Kidney epithelial cell (primary cell): ENCODE results near the gene TTR. TPM values are rescaled to one million over a fixed set of nuclear protein-coding genes. Genes with fewer than 3 reads are reported as not detected.

ENCODE experiments used
- DNase-seq: peaks from one replicate; pipeline ENCODE4 v3.0.0-alpha.2; 2010; ENCODE audit warnings: low read depth
- H3K27me3 ChIP-seq: 2 replicates; pipeline ENCODE4 v1.6.0; 2011; ENCODE audit warnings: low read length; ENCODE audit not compliant: control insufficient read depth, insufficient read depth
- H3K36me3 ChIP-seq: 2 replicates; pipeline ENCODE4 v1.5.1; 2011; ENCODE audit warnings: low read length; ENCODE audit not compliant: control insufficient read depth, insufficient read depth
- H3K4me3 ChIP-seq: 2 replicates; pipeline ENCODE4 v1.5.1; 2011; ENCODE audit warnings: low read depth, mild to moderate bottlenecking, control low read depth, low read length
- total RNA-seq: library from RNA; depleted of rRNA; stranded (reverse); fragments of >200 nt; gene quantifications from 2 replicates; pipeline ENCODE4 v1.2.3, GENCODE V29; 2015
- TF ChIP-seq, protein P1 (sequence below): IDR thresholded peaks from 2 replicates; pipeline ENCODE4 v1.5.1; 2011; ENCODE audit warnings: mild to moderate bottlenecking, moderate library complexity, low read length, control low read depth, inconsistent platforms; ENCODE audit not compliant: insufficient read depth, poor library complexity, severe bottlenecking

TTR gene
- total RNA-seq, 1 donor from 2014 or later: not detected

DNA sequence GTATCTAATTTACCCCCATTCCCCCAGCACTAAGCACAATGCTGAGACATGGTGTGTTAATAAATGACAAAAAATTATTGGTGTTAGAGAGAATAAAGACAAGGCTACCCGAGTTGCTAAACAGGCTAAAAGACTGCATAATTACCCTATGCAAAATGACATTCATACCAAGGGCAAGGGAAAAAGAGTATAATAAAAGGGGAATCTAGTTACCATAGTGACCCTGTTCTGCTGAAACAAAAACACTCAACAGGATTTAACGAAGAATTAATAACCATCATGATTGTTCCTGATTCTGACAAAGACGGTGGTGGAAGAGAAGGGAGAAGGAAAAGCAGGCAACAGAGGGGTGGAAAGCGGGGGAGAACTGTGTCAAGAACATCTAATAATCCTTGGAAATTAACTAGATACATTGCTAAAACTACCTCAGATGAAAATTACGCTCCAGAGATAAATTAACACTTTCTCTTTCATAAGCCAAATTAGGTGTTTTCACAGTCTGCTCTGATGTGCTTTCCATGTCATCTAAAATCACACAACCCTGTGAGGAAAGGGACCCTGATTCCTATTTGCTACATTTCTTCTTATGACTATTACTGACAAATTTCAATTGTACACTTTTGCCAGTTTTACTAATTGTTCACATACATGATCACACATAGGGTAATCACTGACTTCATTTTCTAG lies 25.5 kb downstream of the TTR start:
- TF ChIP-seq, protein P1, sequence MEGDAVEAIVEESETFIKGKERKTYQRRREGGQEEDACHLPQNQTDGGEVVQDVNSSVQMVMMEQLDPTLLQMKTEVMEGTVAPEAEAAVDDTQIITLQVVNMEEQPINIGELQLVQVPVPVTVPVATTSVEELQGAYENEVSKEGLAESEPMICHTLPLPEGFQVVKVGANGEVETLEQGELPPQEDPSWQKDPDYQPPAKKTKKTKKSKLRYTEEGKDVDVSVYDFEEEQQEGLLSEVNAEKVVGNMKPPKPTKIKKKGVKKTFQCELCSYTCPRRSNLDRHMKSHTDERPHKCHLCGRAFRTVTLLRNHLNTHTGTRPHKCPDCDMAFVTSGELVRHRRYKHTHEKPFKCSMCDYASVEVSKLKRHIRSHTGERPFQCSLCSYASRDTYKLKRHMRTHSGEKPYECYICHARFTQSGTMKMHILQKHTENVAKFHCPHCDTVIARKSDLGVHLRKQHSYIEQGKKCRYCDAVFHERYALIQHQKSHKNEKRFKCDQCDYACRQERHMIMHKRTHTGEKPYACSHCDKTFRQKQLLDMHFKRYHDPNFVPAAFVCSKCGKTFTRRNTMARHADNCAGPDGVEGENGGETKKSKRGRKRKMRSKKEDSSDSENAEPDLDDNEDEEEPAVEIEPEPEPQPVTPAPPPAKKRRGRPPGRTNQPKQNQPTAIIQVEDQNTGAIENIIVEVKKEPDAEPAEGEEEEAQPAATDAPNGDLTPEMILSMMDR: no peak
- no peak for DNase-seq

DNA sequence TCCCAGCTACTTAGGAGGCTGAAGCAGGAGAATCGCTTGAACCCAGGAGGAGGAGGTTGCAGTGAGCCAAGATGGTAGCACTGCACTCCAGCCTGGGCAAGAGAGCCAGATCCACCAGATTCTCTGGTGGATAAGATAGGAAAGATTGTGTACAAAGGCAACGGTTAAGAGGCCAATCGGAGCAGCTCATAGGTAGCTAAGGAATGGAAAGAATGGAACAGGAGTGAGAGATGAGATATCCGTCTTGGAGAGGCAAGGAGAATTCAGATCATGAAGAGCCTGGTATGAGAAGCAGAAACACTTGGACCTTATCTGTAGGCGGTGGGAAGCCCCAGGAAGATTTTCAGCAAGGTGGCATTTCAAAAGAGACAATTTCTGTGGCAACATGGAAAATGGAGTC lies 27.1 kb downstream of the TTR start:
- no peaks in the 10 kb centered on the region for H3K27me3 ChIP-seq
- no peak overlapping the region for H3K4me3 ChIP-seq
- no peaks in the 10 kb centered on the region for H3K36me3 ChIP-seq
- no peak for DNase-seq
- TF ChIP-seq, protein P1: no peak

More for the DNA sequence above, 25.5 kb downstream of the TTR start:
- Histone ChIP-seq H3K27me3 (no peaks in the 10 kb centered on the region), H3K4me3 (no peak overlapping the region), H3K36me3 (no peaks in the 10 kb centered on the region)

DNA sequence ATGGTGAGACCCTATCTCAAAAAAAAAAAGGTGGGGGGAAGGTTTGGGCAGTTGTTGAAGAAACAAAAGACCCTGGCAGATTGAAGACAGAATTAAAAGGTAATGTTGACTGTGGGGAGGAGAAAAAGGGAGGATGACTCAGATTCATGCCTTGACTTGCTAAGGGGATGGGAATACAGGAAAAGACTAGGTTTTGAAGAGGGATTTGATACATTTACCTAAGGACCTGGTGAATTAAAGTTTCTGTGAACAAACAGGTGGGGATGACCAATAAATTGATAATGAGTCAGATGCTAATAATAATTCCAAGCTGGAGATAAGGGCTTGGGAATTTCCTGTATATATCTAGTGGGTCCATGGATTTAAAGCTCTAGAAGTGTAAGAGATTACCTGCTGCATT lies 27.6 kb downstream of the TTR start:
- Histone ChIP-seq H3K36me3 (no peaks in the 10 kb centered on the region), H3K4me3 (no peak overlapping the region)
- DNase-seq: no peak

DNA sequence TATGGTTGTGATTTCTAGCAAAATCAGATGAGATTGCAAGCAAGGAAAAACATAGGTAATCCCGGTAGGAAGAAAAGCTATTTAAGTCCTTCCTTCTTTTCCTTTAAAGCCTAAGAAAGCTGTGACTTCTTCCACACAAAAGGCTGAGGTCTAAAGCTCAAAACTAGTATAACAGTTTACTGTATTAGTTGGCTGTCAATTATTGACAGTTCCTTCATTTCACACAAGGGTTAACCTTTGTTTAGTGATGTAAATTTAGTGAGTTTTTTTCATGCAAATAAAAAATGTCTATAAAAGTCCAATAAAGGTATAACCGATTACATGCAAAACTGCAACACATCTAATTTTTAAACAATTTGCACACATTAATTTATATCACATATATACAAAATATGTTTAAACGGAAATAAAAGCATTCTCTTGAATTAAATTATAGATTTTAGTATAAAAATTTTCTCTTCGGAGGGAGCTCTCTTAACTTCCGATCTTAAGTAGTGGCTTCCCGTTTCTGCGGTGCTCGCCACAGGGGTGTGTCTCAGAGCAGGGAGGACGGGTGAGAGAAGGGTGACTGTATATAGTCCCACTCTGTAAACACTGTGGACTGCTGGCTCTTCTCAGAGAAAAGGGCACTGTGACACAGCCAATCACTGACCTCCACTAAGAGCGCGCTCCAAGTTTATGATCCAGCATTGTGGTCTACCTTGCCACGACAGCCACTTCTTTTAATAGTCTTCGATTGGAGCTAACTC lies 33.4 kb downstream of the TTR start:
- Histone ChIP-seq H3K4me3 (no peak overlapping the region), H3K27me3 (no peaks in the 10 kb centered on the region), H3K36me3 (no peaks in the 10 kb centered on the region)
- TF ChIP-seq, protein P1: no peak
- no peak for DNase-seq

More for the DNA sequence above, 27.6 kb downstream of the TTR start:
- TF ChIP-seq, protein P1: no peak
- H3K27me3 ChIP-seq: no peaks in the 10 kb centered on the region

DNA sequence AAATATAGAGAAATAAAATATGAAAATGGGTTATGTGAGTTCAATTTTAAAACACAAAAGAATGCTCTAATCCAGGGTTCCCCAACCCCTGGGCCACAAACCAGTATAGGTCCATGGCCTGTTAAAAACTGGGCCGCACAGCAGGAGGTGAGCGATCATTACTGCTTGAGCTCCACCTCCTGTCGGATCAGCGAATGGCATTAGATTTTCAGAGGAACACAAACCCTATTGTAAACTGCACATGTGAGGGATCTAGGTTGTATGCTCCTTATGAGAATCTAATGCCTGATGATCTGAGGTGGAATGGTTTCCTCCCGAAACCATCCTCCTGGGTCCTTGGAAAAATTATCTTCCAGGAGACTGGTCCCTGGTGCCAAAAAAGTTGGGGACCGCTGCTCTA lies 34.7 kb downstream of the TTR start:
- H3K36me3 ChIP-seq: no peaks in the 10 kb centered on the region
- TF ChIP-seq, protein P1: no peak
- no peak for DNase-seq
- no peaks in the 10 kb centered on the region for H3K27me3 ChIP-seq
- no peak overlapping the region for H3K4me3 ChIP-seq
